Ecto neural progenitor cell (in vitro differentiated cells): ENCODE data around the gene MOGAT2.
"Not testable (repeated sequence)": the region's sequence is repeated elsewhere in the genome, so short reads cannot be mapped to it uniquely, and the experiment has no call there.

Experiments
- DNase-seq: peaks from one replicate; pipeline ENCODE4 v3.0.0-alpha.2; 2018; ENCODE audit warnings: low spot score

The MOGAT2 gene

GRCh38 chr11:75719340-75720239 lies 2.0 kb downstream of the MOGAT2 start:
- no peak for DNase-seq

- DNase-seq: no peak
Measured at GRCh38 chr11:75720639-75721038, 3.0 kb downstream of the MOGAT2 start.

- no peak for DNase-seq
Measured at GRCh38 chr11:75721852-75722668, 4.4 kb downstream of the MOGAT2 start.

- no peak for DNase-seq
Measured at GRCh38 chr11:75722669-75723042, 5.0 kb downstream of the MOGAT2 start.

- DNase-seq: no peak
Measured at GRCh38 chr11:75725547-75726320, 8.1 kb downstream of the MOGAT2 start.

GRCh38 chr11:75728992-75729391 lies 11.4 kb downstream of the MOGAT2 start:
- DNase-seq: no peak

- no peak for DNase-seq
Measured at GRCh38 chr11:75731095-75731494, 13.5 kb downstream of the MOGAT2 start.

GRCh38 chr11:75733071-75733430 lies 15.4 kb downstream of the MOGAT2 start:
- DNase-seq: no peak

GRCh38 chr11:75733431-75734107 lies 15.9 kb downstream of the MOGAT2 start:
- DNase-seq: no peak

- DNase-seq: no peak
Measured at GRCh38 chr11:75734491-75735180, 17.0 kb downstream of the MOGAT2 start.

GRCh38 chr11:75735181-75735845 lies 17.7 kb downstream of the MOGAT2 start:
- no peak for DNase-seq

- DNase-seq: no peak
Measured at GRCh38 chr11:75737314-75737713, 19.7 kb downstream of the MOGAT2 start.

- no peak for DNase-seq
Measured at GRCh38 chr11:75740681-75741080, 23.0 kb downstream of the MOGAT2 start.

GRCh38 chr11:75743159-75743558 lies 25.5 kb downstream of the MOGAT2 start:
- DNase-seq: not testable (repeated sequence)

- DNase-seq: no peak
Measured at GRCh38 chr11:75743711-75744563, 26.3 kb downstream of the MOGAT2 start.

GRCh38 chr11:75745807-75746206 lies 28.2 kb downstream of the MOGAT2 start:
- DNase-seq: no peak

GRCh38 chr11:75748729-75749273 lies 31.2 kb downstream of the MOGAT2 start:
- not testable (repeated sequence) for DNase-seq

GRCh38 chr11:75754933-75755332 lies 37.3 kb downstream of the MOGAT2 start:
- not testable (repeated sequence) for DNase-seq

- no peak for DNase-seq
Measured at GRCh38 chr11:75757651-75758050, 40.0 kb downstream of the MOGAT2 start.
